GM12801 (cell line): Measurements from ENCODE around the gene P3H2.

Source experiments
- CTCF ChIP-seq: IDR thresholded peaks from one replicate; pipeline ENCODE4 v1.5.1; 2011; ENCODE audit warnings: control low read depth; ENCODE audit not compliant: insufficient read length; ENCODE audit errors: extremely low read depth

P3H2 gene

GRCh38 chr3:189909139-189909538 is 211.6 kb downstream of the P3H2 start:
- no peak for TF ChIP-seq CTCF

GRCh38 chr3:189908646-189909045 is 212.1 kb downstream of the P3H2 start:
- no peak for TF ChIP-seq CTCF

GRCh38 chr3:189907803-189908202 is 212.9 kb downstream of the P3H2 start:
- TF ChIP-seq CTCF = no peak
